Left cardiac atrium (tissue), 4 donors: ENCODE data around the gene NCAPG. TPM values are rescaled to one million over a fixed set of nuclear protein-coding genes. Genes with fewer than 3 reads are reported as not detected.
"Not testable (repeated sequence)": the region's sequence is repeated elsewhere in the genome, so short reads cannot be mapped to it uniquely, and the experiment has no call there.

Experiments
- ATAC-seq, 2 donors: fragments of 200-7000 bp; cut with Tn5 transposase; one replicate each; pipeline ENCODE4 v1.9.1; 2020; ENCODE audit warnings: mild to moderate bottlenecking in 2 of 2, moderate library complexity in 2 of 2
- DNase-seq: peaks from one replicate; pipeline ENCODE4 v3.0.0-alpha.2; 2020
- intact Hi-C, 2 donors: fragments of 100-400 bp; cut with DNase I; formaldehyde crosslinking; loops; one replicate each; pipeline versions ENCODE4 v1.14.1 to v1.15.1; 2022 to 2023
- total RNA-seq, 2 donors: library from RNA; stranded (reverse); fragmentation: NEBNext Ultra II Directional; extraction: Animal tissue kit (Norgen Biotek cat#: 25700); gene quantifications; one replicate each; pipeline ENCODE4 v1.2.1, GENCODE V29; 2021
- donor health status: DM: no; HTN: yes; CAD: no.
- donor health status: DM: no; HTN: yes; CAD: no; lungs with severe emphysema.
- donor health status: DM: yes; HTN: yes; CAD: no.
- donor health status: Dilated cardiomyopathy.

Gene NCAPG
- total RNA-seq, 2 donors from 2014 or later, result 0.24 to 1.8 TPM

DNA sequence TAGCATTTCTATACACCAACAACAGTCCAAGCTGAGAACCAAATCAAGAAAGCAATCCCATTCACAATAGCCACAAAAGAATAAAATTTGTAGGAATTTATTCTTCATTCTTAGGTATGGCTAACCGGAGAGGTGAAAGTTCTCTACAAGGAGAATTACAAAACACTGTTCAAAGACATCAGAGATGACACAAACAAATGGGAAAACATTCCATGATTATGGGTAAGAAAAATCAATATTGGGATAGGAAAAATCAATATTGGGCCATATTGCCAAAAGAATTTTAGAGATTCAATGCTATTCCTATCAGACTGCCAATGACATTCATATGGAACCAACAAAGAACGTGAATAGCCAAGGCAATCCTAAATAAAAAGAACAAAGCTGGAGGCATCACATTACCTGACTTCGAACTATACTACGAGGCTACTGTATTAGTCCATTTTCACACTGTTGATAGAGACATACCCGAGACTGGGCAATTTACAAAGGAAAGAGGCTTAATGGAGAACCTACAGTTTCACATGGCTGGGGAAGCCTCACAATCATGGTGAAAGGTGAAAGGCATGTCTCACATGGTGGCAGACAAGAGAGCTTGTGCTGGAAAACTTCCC is 49.1 kb downstream of the NCAPG start:
- no peak for ATAC-seq
- intact Hi-C loops, result no loop called here

DNA sequence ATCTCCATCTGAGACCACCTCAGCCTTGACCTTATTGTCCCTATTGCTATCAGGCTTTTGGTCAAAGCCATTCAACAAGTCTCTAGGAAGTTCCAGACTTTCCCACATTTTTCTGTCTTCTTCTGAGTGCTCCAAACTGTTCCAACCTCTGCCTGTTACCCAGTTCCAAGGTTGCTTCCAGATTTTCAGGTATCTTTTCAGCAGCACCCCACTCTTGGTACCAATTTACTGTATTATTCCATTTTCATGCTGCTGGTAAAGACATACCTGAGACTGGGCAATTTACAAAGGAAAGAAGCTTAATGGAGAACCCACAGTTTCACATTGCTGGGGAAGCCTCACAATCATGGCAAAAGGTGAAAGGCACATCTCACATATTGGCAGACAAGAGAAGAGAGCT is 51.1 kb downstream of the NCAPG start:
- intact Hi-C loops, ATAC-seq, DNase-seq: not testable (repeated sequence)

More for the DNA sequence above, 49.1 kb downstream of the NCAPG start:
- DNase-seq, result no peak

DNA sequence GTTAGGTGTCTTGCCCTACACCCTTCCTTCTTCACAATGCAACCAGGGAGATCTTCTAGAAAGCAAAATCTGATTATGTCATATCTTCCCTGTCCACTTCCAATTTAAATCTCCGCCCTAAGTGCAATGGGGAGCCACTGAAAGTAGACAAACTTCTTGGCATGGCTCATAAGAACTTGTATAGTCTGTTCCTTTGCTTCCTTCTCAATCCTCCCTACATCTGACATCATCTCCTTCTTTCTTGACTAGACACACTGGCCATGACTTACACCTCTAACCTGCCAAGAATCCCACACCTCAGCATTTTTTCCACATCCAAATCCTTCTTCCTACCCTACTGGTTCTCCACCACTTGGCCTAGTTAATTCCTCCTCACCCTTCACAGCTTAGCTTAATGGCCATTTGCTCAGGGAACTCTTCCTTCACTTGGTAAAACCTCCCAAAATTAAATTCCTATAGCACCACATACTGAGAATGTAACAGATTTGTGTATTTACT is 55.1 kb downstream of the NCAPG start:
- ATAC-seq (no peak), DNase-seq (no peak)
- intact Hi-C loops, result no loop called here

DNA sequence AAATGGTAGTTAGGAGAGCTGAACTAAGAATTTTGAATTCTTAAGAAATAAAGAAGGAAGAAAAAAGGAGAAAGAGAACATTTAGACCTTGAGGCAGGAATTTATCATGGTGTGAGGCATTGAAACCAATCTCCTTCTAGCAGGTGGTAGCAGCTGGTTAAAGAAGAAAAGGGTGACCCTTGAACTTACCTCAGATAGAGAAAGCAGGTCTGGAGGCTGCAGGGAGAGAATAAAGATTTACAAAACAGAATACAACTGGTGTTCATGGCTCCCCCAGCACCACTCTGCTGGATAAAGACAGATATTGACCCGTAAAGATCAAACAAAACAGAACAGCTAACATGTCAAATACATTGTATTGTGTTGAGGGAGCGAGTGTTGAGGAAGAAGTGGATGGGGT is 56.0 kb downstream of the NCAPG start:
- intact Hi-C loops, result no loop called here
- no peak for DNase-seq
- ATAC-seq, result no peak

DNA sequence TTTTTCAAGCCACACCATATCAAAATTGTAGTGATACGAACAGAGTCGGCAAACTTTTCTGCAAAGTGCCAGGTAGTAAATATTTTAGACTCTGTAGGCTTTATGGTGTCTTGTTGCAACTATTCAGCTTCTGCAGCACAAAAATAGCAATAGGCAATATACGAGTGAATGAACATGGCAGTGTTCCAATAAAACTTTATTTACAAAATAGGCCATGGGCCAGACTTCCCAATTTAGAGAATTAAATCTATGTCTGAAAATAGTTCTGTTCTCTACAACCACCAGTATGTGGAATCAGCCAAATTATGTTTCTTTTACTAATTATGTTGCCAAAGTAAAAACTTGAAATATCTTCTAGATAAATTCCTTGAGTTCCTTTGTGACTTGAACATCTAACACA is 56.5 kb downstream of the NCAPG start:
- intact Hi-C loops, result no loop called here
- ATAC-seq (no peak), DNase-seq (no peak)

DNA sequence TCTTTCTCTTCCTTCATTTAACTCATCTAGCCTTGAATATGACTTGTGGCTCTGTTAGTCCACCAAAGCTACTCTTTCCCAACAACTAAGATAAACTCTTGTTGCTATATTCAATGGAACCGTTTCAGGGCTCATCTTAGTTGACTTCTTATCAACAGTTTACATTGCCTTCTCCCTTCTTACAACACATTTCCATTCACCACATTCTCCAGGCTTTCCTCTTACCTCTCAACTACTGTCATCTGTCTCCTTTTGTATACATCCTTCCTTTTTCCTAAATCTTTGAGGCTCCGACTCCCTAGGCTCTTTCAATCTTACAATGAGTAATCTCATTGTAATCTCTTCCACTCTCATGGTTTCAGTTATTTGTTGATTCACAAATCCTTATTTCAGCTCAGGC is 58.5 kb downstream of the NCAPG start:
- intact Hi-C loops, result no loop called here
- DNase-seq (no peak), ATAC-seq (no peak)

DNA sequence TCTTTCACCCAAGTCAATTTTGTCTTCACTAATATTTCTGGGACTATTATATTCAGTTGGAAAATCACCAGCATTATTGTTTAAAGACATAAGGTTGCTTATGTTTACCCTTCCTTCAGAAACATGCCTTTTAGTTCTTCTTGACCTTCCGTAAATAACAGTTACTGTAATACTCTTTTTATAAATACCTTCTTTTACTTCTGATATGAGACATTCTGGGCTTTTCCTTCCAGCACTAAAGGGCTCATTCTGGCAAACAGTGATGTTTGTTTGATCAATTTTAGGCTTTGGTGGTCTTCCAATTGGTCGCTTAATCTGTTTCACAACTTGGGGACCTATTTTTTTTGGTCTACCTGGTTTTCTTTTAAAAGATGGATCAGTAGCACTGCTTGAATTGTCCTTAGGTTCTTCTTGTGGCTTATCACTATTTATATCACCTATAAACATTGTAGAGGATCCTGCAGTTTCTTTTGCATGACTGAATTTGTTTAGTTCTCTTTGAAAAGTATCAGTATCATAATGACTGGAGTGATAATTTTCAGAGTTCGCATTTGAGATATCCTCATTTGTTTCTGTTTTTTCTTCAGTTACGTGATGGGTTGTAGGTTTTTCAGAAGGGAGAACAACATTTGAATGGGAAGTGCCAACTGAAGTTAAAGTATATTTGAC is 64.8 kb downstream of the NCAPG start:
- DNase-seq, result no peak
- intact Hi-C loops, result no loop called here

DNA sequence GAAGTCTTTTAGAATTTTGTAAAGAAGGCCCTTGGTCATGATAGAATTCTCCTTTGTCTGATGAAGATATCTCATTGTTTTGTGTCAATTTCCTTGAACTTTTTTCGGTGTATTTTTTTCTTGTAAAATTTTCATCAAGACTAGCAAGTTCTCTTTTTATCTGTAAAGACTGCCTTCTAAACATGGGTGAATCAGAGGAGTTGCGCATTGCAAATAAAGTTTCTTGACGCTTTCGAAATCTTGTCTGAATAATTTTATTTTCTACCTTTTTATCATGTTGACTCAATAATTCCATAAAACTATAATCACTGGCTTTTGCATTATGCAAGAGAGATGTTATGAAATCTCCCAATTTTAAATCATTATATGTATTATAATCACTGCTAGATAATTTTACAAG is 66.2 kb downstream of the NCAPG start:
- intact Hi-C loops, result no loop called here
- ATAC-seq, result no peak
- DNase-seq, result no peak

More for the DNA sequence above, 64.8 kb downstream of the NCAPG start:
- no peak for ATAC-seq

DNA sequence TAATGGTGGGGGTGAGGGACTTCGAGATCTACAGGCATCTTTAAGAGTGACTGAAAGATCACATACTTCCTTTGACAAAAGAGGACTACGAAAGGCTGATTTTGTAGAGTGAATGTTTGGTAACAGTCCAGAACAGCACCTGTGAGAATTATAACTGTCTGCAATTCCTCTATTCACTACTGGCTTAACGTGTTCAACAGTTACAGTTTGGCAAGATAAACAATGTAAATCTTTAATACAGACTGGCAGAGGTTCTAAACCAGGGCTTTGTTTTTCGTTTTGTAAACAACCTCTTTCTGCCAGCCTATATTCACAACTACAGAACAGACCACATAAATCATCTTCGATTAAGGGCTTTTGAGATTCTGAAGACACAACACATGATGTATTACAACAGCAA is 66.9 kb downstream of the NCAPG start:
- intact Hi-C loops, result no loop called here
- ATAC-seq (no peak), DNase-seq (no peak)

DNA sequence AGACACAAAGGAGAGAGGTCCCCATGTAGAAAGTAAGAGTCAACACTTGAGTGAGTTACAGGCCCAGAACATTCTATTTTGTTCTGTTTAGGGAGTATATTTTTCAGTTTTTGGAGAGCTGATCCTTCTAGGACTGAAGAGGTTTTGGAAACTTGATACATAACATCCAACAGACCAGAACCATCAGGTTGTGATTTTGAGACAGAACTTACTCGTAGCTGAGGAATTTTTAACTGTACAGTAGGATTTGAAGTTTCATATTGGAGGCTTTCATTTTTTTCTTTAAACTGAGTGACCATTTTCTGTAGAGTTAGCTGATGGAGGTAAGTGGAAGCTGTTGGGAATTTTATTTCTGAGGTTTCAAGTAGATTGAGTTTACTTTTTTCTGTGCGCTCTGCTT is 73.3 kb downstream of the NCAPG start:
- ATAC-seq (no peak), DNase-seq (no peak)
- intact Hi-C loops, result no loop called here

DNA sequence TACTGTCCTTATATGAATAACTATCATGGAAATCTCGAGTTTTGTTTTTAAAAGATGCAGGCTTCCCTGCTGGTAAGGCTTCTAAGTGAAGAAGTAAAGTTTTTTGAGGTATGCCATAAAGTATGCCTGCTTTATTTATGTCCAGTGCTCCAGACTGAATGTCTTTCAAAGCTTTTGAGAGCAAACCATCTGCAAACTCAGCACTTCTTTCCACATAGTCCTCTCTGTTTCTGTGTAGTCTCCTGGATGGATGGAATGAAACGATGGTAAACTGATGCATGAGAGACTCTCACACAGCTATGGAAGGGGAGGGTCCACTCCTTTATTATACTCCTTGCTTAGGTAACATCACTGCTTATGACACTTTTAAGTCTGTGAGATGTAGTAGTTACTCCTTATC is 73.7 kb downstream of the NCAPG start:
- intact Hi-C loops, result no loop called here
- DNase-seq (no peak), ATAC-seq (no peak)

DNA sequence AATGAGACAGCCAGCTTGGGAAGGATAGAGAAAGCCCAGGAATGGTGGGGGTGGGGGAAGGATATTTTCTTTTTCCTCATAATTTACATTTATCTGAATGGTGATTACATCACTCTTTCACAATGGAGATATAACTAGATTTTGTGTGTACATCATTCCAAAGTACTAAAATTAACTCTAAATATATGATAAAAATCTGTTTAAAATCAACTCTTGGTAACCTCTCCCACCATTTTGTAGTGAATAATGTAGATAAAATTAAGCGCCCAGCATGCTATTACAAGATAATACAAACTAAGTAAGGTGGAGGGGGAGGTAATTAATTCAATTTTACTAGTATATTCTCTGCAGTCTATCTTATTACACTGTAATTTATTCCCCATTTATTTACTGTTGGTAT is 78.9 kb downstream of the NCAPG start:
- DNase-seq (no peak), ATAC-seq (no peak)
- intact Hi-C loops, result no loop called here

DNA sequence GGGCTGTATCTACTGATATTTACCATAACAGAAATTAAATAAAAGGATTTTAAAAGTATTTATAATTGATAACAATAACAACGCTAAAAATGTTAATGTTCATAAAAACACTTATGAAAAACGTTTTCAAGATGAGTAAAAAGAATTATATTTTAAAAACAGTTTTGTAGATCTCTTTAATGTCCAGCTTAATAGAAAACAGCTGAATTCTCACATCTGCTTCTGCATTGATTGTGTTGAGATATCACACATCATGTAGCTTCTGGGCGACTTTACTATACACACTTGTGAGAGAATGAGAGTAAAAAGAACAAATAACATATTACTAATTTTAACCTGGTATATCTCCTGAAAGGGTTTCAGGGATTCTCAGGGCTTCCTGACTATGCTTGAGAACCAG is 83.6 kb downstream of the NCAPG start:
- ATAC-seq (no peak), DNase-seq (no peak)
- intact Hi-C loops, result no loop called here

Other genes with a start within 250 kb of the NCAPG start
- gene LAP3, start 233.8 kb upstream of the NCAPG start, total RNA-seq, result 10 to 100 TPM; 60.6 to 76.8 TPM
- gene MED28, start 196.3 kb upstream of the NCAPG start, total RNA-seq, result 10 to 100 TPM; 25.8 to 28.9 TPM
- under 1 TPM in 1 of 2 donors, not detected in 1; 0.03 TPM for gene FAM184B, start 29.4 kb upstream of the NCAPG start, total RNA-seq
- gene DCAF16, start 222 bp upstream of the NCAPG start, total RNA-seq, result 10 to 100 TPM; 15.4 to 21.2 TPM
- gene LCORL, start 210.8 kb downstream of the NCAPG start, total RNA-seq, result 1 to 10 TPM; 7.5 to 8.1 TPM